ENCODE data around the gene YEATS4.

Gene YEATS4

GRCh38 chr12:69433653-69434052 is 74.1 kb downstream of the YEATS4 start:
- DNase-seq (ENCODE audit: low read depth), result no peak

GRCh38 chr12:69435644-69436043 is 76.1 kb downstream of the YEATS4 start:
- DNase-seq (ENCODE audit: low read depth), result no peak

GRCh38 chr12:69437073-69437472 is 77.5 kb downstream of the YEATS4 start:
- no peak for DNase-seq (ENCODE audit: low read depth)

GRCh38 chr12:69438539-69438938 is 79.0 kb downstream of the YEATS4 start:
- no peak for DNase-seq (ENCODE audit: low read depth)

GRCh38 chr12:69440016-69440415 is 80.5 kb downstream of the YEATS4 start:
- DNase-seq (ENCODE audit: low read depth), result no peak

Measured in HS-27A (cell line).